HG02884 (cell line): ENCODE results near the gene CD84.
"Not testable (repeated sequence)": the region's sequence is repeated elsewhere in the genome, so short reads cannot be mapped to it uniquely, and the experiment has no call there.

Experiments used
- ATAC-seq: cut with Tn5 transposase; IDR thresholded peaks from one replicate; pipeline ENCODE4 v1.9.1; 2021; ENCODE audit warnings: mild to moderate bottlenecking, moderate library complexity; ENCODE audit not compliant: unreplicated experiment

The CD84 gene

GRCh38 chr1:160519642-160520435 is 59.5 kb downstream of the CD84 start:
- no peak for ATAC-seq

DNA sequence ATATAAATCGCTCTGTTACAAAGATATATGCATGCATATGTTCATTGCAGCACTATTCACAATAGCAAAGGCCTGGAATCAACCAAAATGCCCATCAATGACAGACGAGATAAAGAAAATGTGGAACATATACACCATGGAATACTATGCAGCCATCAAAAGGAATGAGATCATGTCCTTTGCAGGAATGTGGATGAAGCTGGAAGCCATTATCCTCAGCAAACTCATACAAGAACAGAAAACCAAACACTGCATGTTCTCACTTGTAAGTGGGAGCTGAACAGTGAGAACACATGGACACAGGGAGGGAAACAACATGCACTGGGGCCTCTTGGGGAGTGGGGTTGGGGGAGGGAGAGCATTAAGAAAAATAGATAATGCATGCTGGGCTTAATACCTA is 61.8 kb downstream of the CD84 start:
- not testable (repeated sequence) for ATAC-seq

DNA sequence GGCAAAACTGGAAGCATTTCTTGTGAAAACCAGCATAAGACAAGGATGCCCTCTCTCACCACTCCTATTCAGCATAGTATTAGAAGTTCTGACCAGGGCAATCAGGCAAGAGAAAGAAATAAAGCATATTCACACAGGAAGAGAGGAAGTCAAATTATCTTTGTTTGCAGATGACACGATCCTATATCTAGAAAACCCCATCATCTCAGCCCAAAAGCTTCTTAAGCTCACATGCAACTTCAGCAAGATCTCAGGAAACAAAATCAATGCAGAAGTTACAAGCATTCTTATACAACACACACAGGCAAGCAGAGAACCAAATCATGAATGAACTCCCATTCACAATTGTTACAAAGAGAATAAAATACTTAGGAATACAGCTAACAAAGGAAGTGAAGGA is 63.4 kb downstream of the CD84 start:
- ATAC-seq = not testable (repeated sequence)

GRCh38 chr1:160504651-160505050 is 74.6 kb downstream of the CD84 start:
- no peak for ATAC-seq

DNA sequence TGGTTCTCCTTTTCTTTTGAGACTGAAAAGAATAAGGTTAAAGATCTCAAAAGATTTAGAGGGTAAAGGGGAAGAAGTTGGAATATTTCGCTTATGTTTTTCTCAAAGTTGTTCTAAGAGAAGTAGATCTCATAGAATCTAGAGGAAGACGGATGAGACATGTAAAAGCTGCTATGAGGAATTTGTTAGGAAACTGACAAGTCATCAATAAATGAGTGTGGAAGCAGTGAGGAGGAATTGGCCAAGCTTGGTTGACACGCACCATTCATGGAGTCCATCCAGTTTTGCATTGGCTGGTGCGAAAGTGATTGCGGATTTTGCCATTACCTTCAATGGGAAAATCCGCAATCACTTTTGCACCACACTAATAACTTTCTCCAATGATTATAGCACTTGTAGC is 76.2 kb downstream of the CD84 start:
- ATAC-seq = no peak

DNA sequence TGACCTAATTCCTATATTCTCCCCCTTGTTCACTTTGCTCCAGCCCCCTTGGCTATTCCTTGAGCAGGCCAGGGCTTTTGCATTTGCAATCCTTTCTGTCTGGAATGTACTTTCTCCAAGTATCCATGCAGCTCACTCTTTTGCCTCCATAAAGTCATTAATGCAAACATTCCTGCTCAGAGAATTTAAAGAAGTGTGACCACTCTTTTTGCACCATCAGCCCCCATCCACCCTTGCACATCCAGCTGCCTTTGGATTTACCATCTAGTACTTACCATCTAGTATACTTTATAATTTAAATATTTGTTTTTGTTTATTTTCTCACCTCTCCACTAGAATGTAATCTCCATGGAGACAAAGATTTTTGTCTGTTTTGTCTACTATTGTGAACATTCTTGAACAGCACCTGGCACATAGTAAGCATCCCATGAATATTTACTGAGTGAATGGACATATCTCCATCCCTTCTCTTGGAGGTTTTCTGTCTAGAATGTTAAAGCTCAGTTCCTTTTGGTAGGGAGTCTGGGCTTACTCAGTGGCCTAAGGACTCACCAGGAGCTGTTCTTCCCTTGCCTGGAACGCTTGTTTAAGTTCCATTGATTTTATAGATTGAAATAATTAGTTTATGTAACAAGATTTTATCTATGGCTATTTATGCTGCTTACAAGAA is 78.8 kb downstream of the CD84 start:
- ATAC-seq = no peak

- no peak for ATAC-seq
Observed at GRCh38 chr1:160499631-160500030, 79.7 kb downstream of the CD84 start.

- ATAC-seq = not testable (repeated sequence)
Observed at GRCh38 chr1:160498301-160499065, 80.8 kb downstream of the CD84 start.

DNA sequence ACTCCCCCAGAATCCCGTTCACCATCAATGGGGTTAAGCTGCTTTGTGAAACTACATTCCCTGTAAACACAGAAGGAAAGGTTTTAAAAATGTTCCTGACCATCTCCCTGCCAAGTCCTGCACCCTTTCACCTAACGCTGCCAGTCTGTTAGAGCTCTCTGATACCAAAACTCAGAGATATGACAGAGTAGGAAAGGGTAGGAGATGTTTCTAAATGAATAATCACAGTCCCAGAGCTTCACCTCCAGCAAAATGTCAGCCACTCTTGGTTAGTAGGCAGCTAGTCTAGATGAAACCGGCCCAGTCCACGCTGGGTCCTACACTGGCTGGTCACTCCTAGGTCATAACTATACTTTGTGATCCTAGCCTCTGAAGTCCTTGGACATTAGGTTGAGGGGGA is 83.0 kb downstream of the CD84 start:
- no peak for ATAC-seq

DNA sequence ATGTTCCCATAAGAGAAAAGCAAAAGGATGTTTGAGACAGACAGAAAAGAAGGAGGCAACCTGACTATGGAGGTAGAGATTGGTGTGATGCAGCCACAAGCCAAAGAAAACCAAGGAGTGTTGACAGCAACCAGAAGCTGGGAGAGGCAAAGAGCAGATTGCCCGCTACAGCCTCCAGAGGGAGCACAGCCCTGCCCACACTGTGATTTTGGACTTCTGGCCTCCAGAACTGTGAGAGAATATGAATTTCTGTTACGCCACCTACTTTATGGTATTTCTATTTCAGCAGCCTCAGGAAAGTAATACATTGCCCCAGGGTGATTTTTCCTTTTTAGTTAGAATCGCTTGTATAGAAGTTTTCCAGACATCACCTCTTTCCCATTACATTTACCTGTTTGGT is 84.7 kb downstream of the CD84 start:
- ATAC-seq = no peak

GRCh38 chr1:160492617-160493016 is 86.7 kb downstream of the CD84 start:
- no peak for ATAC-seq

GRCh38 chr1:160491981-160492380 is 87.3 kb downstream of the CD84 start:
- no peak for ATAC-seq
